Left ventricle myocardium inferior (tissue), 1 donor: ENCODE results near the gene MED12L. TPM values are rescaled to one million over a fixed set of nuclear protein-coding genes. Genes with fewer than 3 reads are reported as not detected.

Experiments used
- DNase-seq: peaks from one replicate; pipeline ENCODE4 v3.0.0-alpha.2; 2020
- H3K27ac ChIP-seq: fragments of 200-600 bp; replicated peaks from 2 replicates; pipeline ENCODE4 v1.8.0; 2021
- H3K27me3 ChIP-seq: fragments of 200-600 bp; 2 replicates; pipeline ENCODE4 v1.8.0; 2021; ENCODE audit warnings: low read depth
- H3K36me3 ChIP-seq: fragments of 200-600 bp; 2 replicates; pipeline ENCODE4 v1.8.0; 2021
- H3K4me1 ChIP-seq: fragments of 200-600 bp; 2 replicates; pipeline ENCODE4 v1.8.0; 2021
- H3K4me3 ChIP-seq: fragments of 200-600 bp; 2 replicates; pipeline ENCODE4 v1.8.0; 2021; ENCODE audit warnings: mild to moderate bottlenecking, moderate library complexity
- H3K9me3 ChIP-seq: fragments of 200-600 bp; replicated peaks from 2 replicates; pipeline ENCODE4 v1.8.0; 2021
- intact Hi-C: fragments of 100-400 bp; cut with micrococcal nuclease; formaldehyde crosslinking; loops from one replicate; pipeline ENCODE4 v1.11.0; 2022
- total RNA-seq: library from RNA; stranded (reverse); fragmentation: NEBNext Ultra II Directional; extraction: Animal tissue kit (Norgen Biotek cat#: 25700); gene quantifications from one replicate; pipeline ENCODE4 v1.2.1, GENCODE V29; 2021
- TF ChIP-seq, protein P1 (sequence below): fragments of 200-600 bp; IDR thresholded peaks from 2 replicates; pipeline ENCODE4 v1.8.0; 2021; ENCODE audit warnings: antibody characterized with exemption, mild to moderate bottlenecking, borderline replicate concordance
- donor health status: DM: no; HTN: yes; CAD: no; lungs with severe emphysema.

Gene MED12L
- total RNA-seq, 1 donor from 2014 or later = 0.82 TPM

DNA sequence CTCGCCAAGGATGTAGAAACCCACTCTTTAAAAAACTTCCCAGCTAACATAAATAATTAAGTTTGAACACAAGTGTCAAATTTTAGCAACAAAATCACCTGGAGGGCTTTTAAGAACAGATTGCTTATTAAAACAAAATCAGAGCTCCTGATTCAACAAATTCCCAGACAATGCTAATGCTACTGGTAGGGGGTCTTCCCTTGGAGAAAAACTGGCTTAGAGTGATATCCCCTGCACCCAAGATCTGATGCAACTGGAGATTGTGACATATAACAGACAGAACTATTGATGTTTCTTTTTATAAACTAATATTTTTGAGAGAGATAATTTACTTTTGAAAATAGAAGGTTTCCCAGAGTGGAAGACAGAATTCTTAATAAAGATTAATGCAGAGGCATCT lies 355.5 kb downstream of the MED12L start:
- Histone ChIP-seq H3K9me3 (no peaks in the 10 kb centered on the region), H3K4me1 (no peaks in the 10 kb centered on the region), H3K4me3 (no peak overlapping the region), H3K27ac (no peak overlapping the region), H3K27me3 (peaks cover 24% of the 10 kb centered on the region), H3K36me3 (no peaks in the 10 kb centered on the region)
- TF ChIP-seq, protein P1, sequence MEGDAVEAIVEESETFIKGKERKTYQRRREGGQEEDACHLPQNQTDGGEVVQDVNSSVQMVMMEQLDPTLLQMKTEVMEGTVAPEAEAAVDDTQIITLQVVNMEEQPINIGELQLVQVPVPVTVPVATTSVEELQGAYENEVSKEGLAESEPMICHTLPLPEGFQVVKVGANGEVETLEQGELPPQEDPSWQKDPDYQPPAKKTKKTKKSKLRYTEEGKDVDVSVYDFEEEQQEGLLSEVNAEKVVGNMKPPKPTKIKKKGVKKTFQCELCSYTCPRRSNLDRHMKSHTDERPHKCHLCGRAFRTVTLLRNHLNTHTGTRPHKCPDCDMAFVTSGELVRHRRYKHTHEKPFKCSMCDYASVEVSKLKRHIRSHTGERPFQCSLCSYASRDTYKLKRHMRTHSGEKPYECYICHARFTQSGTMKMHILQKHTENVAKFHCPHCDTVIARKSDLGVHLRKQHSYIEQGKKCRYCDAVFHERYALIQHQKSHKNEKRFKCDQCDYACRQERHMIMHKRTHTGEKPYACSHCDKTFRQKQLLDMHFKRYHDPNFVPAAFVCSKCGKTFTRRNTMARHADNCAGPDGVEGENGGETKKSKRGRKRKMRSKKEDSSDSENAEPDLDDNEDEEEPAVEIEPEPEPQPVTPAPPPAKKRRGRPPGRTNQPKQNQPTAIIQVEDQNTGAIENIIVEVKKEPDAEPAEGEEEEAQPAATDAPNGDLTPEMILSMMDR = no peak
- no peak for DNase-seq
- intact Hi-C loops = no loop called here

DNA sequence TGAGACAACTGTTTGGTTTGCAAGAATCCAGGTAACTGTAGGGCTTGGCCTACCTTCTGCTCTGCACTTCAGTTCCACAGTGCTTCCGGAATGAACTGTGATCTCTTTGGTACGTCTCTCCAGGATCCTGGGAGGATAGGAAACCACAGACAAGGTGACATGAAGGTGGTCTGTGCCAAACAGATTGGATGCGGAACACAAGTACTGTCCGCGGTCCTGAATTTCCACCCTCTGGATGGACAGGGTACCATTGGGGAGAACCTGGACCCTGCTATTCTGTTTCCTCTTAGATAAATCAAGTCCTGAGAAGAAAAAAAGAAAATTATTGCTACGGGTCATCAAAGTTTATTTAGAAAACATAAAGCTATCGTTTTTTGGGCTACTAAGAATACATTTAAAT lies 358.1 kb downstream of the MED12L start:
- no peak overlapping the region for H3K27ac ChIP-seq
- DNase-seq = no peak
- intact Hi-C loops = no loop called here
- H3K4me1 ChIP-seq = no peaks in the 10 kb centered on the region
- H3K36me3 ChIP-seq = peaks cover under 1% of the 10 kb centered on the region
- no peaks in the 10 kb centered on the region for H3K9me3 ChIP-seq
- TF ChIP-seq, protein P1 = no peak
- H3K4me3 ChIP-seq = no peak overlapping the region
- peaks cover 46% of the 10 kb centered on the region for H3K27me3 ChIP-seq

DNA sequence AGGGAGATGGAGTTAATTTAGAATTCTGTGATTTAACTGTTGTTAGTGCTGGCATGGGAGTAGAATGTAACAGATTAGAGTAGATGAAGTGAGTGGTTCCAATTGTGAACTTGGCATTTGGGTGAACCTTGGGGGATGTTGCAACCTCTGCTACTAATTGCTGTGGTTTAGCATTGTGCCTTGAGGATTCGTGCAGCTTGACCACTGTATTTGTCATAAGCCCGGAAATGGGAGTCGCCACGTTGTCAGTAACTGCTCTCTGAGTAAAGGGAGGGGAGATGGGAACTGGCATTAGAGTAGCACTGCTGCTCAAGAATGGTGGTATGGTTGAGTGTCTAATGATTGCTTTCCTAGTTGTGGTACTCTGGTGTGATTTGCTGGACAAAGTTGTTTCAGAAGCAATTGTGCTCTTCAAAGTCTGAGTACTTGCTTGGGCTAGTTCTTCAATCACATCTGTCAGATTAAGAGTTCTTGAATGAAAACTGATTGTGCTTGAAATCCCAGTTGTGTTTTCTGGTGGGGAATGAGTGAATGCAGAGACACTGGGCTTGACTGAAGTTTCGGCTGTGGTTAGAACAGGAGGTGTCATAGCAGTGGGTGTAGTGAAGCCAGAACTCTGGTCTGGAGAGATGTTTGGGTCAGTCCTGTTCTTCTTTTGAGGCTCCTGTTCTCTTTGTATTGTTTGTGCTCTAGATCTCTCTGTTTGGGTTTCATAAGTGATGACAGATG lies 360.0 kb downstream of the MED12L start:
- Histone ChIP-seq H3K27ac (no peak overlapping the region), H3K9me3 (no peaks in the 10 kb centered on the region), H3K4me3 (no peak overlapping the region), H3K27me3 (peaks cover 47% of the 10 kb centered on the region), H3K36me3 (peaks cover 6% of the 10 kb centered on the region), H3K4me1 (no peaks in the 10 kb centered on the region)
- DNase-seq = no peak
- TF ChIP-seq, protein P1 = no peak
- intact Hi-C loops = no loop called here

DNA sequence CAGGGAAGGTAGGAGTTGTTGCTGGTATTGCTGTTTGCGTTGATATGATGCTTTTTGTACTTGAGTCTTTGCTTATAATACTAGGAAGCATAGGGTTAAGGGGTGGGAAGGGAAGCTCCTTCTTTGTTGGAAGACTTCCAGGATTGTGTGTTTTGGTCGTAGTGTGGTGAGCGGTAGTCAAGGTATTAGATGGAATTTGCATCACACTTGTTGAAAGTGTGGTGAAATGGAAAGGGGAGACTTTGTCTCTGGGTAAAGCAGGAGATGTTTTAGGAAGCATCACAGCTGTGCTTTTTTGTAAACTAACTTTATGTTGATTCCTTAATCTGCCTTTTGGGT lies 360.5 kb downstream of the MED12L start:
- no peaks in the 10 kb centered on the region for H3K9me3 ChIP-seq
- H3K4me3 ChIP-seq = no peak overlapping the region
- TF ChIP-seq, protein P1 = no peak
- no peaks in the 10 kb centered on the region for H3K4me1 ChIP-seq
- no peak overlapping the region for H3K27ac ChIP-seq
- peaks cover 6% of the 10 kb centered on the region for H3K36me3 ChIP-seq
- DNase-seq = no peak
- H3K27me3 ChIP-seq = peaks cover 47% of the 10 kb centered on the region
- intact Hi-C loops = no loop called here

DNA sequence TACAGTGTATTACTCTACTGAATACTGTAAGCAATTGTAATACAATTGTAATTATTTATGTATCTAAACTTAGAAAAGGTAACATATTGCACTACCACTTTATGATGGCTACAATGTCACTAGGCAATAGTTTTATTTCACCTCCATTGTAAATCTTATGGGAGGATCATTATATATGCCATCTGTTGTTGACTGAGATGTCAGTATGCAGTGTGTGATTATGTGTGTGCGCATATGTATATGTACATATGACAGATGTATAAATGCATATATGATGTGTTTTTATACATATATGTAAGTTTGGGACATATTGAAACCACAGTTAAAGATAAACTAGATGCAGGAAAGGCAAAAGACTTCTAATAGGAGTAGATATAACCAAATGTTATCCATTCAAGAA lies 366.9 kb downstream of the MED12L start:
- no peak for DNase-seq
- H3K4me1 ChIP-seq = no peaks in the 10 kb centered on the region
- peaks cover 6% of the 10 kb centered on the region for H3K36me3 ChIP-seq
- peaks cover 14% of the 10 kb centered on the region for H3K27me3 ChIP-seq
- H3K4me3 ChIP-seq = no peak overlapping the region
- intact Hi-C loops = no loop called here
- no peaks in the 10 kb centered on the region for H3K9me3 ChIP-seq
- H3K27ac ChIP-seq = no peak overlapping the region
- TF ChIP-seq, protein P1 = no peak
